Fibroblast of lung (primary cell): ENCODE data around the gene USP20.

Source experiments
- CTCF ChIP-seq, 2 donors: IDR thresholded peaks in 1 of 2; conservative IDR thresholded peaks in 1 of 2; 1 replicate in 1 of 2; 2 replicates in 1 of 2; pipeline ENCODE4 v1.5.1; 2011 to 2012; ENCODE audit warnings: low read length in 2 of 2, control low read depth in 1 of 2, inconsistent platforms in 1 of 2, low read depth in 1 of 2, mild to moderate bottlenecking in 1 of 2
- EZH2 ChIP-seq: IDR thresholded peaks from 2 replicates; pipeline ENCODE4 v1.5.1; 2012; ENCODE audit warnings: low read length, control low read depth, mild to moderate bottlenecking; ENCODE audit errors: missing control alignments

DNA sequence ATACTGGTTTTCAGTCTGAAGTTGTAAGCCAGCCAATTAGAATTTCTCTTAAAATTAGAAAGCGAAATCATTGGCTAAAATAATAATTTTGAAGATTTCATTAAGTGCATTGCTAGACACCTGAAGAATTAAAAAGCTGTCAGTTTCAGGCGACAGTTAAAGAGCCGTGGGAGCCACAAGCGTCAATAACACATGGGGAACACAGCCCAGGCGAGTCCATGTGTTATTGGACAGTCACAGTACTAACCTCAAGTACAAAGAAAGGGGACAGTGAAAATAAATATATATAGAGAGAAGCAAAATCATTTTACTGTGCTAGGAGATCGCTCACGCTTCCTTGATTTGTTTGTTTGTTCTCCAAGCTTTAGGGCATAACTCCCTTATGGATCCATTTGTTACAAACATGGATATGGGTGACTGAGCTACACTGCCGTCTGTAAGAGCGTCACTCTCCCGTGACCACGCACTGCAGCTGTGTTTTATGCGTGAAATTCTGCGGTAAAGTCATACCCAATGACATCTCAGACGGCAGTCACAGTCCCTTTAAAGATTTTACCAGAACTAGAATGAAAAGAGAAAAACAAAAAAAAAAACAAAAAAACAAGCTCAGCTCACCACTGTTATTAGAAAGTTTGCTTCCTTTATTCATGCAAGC lies 83.2 kb downstream of the USP20 start:
- TF ChIP-seq CTCF (conservative IDR thresholded peaks at IDR 0.05 in 1 of 2, IDR thresholded peaks at IDR 0.05 in 1 of 2; ENCODE audit: low read depth in 1 of 2, low read length in 2 of 2) = no peak
- no peak for TF ChIP-seq EZH2
